Raji (cell line): Measurements from ENCODE around the gene SBF2.
A peak's percentile ranks its signal among the peaks of the same experiment; 100 is the strongest.

Experiments used
- POLR2A ChIP-seq: IDR thresholded peaks from 2 replicates; pipeline ENCODE4 v1.6.1; 2011; ENCODE audit warnings: low read depth, low read length, control low read depth; ENCODE audit not compliant: insufficient read depth

SBF2 gene

DNA sequence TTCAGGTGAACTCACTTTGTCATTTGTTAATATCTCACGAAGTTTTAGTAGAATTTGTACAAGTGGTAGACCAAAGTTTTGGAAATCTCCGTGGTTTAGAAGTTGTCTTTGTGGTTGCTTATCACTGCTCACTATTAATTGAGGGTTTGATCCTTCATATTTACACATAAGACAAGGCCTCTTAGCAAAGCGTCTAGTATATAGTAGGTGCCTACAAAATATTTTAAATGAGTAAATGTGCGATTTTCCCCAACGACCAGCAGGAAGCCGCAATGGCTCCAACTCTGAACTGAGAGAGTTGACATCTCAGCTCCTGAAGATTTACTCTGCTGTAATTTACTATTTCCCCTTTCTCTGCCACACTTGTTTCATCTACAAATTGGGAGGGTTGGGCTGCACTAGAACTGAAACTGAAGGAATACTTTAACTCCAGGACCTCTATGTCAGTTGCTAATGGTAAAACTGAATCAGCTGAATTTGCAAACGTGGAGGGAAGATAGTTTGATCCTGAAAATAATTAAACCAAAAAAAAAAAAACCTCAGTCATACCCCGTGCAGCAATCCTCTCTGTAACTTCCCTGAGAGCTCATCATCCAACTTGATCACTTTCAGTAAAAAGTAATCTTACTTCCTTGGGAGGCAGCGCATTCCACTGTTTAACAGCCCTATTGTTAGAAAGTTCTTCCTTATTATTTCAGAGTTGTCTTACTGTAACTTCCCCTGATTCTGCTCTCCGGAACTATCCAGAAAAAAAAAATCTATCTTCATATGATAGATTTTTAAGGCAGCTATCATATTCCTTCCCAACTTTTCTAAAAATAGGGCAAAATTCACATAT lies 1.3 kb upstream of the SBF2 start:
- TF ChIP-seq POLR2A, result no peak

DNA sequence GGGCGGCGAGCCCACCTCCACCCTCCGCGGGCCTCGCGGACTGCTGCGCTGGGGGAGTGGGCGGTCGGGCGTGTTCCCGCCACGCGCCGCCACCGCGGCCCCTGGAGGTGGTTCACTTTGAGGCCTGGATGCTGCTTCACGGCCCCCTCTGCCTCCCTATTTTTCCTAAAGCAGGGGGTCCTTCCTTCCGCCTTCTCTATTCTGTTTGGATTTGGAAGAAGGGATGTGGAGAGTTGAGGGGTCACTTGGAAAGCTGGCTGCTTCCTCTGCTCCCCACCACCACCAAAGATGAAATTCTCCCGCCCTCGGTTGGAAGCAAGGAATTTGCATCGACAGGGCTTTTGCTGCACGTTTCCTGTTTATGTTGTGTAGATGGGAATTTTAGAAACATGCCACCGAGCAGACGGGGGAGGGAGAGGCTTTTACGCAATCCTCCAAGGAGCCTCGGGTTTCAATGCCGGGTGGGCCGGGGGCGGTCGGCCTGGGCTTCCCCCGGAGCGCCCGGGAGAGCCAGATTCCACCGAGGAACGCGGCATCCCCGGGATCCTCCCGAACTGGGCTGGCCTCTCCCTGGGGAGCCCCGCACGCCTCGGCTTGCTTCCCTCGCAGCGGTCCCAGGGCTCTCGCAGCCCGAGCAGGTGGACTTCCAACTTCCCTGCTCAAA lies 403 bp upstream of the SBF2 start:
- peak; percentile 63 for TF ChIP-seq POLR2A

DNA sequence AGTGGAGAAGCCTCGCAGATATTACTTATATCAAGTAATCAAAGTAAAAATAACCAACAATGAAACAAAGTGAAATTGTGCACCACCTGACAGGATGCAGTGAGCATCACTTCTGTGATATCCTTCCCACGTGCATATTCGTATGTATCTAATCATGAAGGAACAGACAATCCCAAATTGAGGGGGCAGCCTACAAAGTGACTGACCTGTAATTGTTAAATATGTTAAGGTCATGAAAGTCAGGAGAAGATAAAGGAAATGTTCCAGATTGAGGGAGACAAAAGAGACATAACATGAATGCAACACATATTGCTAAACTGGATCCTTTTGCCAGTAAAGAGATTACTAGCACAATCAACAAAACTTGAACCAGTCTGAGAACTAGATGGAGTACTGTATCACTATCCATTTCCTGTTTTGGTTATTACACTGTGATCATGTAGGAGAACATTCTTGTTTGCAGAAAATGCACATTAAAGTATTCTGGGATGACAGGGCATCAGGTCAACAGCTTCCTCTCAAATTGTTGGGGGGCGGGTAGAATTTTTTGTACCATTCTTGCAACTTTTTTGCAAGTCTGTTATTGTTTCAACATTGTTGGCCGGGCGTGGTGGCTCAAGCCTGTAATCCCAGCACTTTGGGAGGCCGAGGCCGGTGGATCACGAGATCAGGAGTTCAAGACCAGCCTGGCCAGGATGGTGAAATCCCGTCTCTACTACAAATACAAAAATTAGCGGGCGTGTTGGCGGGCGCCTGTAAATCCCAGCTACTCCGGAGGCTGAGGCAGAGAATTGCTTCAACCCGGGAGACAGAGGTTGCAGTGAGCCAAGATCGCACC lies 2.0 kb downstream of the SBF2 start:
- TF ChIP-seq POLR2A, result no peak

DNA sequence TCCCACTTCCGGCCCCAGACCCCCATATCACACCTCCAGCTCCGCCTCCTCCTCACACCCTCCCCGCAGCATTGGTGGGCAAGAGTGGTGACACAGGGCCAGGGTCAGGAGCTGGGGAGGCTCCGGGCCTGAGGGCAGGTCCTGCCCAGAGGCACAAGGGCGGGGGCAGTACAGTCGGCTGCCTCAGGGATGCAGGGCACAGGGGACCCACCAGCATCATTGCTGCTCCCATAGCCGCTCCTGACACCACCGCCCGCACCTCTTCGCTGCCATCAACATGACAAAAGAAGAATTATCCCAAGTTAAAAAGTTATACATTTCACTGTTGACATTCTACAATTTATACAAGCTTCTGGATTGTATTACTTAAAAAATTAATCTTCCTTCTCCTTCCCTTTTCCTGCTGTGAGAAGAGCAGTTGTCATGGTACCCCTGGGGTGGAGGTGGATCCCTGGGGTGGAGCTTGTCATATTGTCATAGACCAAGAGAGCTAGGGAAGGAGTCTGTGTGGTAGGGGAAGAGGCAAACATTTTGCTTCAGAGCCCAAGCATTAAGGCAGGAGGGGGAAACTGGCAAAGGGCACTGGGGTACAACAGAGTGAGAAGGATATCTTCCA lies 4.1 kb downstream of the SBF2 start:
- TF ChIP-seq POLR2A, result no peak

DNA sequence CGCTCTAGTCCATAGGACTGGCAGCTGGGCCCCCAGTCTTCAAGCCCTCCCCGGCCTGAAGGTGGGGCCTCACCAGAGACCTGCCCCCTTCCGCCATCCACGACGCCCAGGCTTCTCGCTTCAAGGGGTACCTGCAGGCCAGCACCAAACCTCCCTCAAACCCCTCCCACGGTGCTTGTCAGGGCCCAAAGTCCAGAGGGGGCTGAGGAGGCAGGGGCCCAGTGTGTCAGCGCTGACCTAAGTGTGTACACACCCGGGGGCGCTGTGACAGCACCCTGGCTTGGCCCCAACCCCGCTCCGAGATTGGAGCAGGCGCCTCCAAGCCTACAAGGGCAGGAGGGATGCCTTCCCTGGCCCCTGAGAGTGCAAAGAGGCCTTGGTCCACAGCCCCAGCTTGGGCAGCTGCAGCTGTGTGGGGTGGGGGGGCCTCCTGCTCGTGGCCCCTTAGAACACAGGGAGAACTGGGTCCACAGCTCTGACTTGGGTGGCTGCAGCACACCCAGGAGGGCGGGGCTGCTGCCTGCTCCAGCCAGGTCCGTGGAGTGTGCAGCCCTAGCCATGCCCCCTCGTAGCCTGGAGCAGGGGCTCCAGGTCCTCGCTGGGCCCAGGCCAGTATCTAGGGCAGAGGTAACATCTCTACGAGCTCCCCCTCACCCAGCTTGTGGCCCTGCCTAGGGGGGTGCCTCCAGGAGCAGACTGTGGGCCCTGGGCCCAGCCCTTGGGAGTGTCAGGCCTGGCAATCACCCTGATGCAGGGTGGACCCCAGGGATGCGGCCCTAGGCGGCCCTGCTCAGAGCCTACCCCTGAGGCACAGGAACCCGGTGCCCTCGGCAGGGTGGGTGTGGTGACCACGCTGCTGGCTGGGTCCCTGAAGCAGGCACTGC lies 4.9 kb downstream of the SBF2 start:
- TF ChIP-seq POLR2A, result no peak

DNA sequence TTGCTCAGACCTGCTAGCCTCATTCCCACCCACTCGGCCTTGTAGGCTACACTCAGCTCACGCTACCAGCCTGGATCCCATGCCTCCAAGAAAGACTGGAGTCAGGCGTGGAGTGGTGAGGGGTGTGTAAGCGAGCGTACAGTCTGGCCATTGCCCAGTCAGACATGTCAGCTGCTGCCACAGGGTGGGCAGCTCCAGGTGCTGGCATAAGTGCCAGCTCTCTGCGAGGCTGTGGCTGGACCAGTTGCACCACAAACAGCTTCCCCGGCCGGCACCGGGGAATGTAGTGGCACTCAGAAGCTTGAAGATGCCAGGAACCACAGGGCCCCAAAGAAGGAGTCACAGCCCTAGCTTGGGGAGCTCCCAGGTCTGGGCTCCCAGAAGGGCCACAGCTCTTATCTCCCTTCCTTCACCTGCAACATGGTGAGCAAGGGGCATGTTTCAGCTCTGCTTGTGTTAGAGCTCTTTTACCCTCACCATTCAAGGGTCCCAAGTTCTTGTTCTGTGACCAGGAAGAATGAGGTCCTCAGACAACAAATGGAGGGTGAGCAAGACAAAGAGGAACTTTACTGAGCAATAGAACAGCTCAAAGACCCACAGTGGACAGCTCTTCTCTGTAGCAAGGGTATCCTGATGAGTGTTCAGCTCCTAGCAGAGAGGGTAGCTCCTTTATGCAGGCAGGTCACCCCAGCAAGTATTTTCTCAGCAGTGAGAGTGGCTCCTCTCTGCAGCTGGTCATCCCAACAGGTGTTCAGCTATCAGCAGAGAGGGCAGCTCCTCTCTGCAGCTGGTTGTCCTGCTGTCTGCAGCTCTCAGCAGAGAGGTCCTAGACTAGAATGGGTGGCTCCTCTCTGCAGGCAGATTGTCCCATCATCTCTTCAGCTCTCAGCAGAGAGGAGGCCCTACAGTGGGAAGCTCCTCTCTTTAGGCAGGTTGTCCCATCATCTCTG lies 6.0 kb downstream of the SBF2 start:
- no peak for TF ChIP-seq POLR2A

DNA sequence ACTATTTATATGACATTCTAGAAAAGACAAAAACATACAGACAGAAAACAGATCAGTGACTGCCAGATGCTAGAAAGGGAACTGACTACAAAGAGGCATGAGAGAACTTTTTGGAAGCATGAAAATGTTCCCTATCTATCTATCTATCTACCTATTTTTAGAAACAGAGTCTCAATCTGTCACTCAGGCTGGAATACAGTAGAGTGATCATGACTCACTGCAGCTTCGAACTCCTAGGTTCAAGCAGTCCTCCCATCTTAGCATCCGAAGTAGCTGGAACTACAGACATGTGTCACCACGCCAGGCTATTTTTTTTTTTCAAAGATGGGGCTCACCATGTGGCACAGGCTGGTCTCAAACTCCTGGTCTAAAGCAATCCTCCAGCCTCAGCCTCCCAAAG lies 6.9 kb downstream of the SBF2 start:
- no peak for TF ChIP-seq POLR2A

DNA sequence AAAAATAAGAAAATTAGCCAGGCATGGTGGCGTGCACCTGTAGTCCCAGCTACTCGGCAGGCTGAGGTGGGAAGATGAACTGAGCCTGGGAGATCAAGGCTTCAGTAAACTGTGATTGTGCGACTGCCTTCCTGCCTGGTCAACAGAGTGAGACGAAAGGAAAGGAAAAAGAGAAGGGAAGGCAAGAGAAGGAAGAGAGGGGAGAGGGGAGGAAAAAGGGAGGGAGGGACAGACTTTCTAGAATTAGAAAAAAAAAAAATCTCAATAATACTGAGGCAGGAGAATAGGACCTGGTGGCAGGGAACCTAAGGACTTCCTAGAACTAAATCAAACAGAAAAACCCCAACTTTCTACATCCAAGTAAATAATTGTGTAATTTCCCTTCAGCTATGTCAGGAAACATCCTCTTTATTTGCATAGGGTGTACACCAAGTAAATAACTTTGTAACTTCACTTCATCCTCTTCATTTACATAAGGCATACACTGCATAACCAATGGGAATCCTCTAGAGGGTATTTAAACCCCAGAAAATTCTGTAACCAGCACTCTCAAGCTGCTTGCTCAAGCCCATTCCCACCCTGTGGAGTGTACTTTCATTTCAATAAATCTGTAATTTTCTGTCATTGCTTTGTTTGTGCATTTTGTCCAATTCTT lies 8.7 kb downstream of the SBF2 start:
- TF ChIP-seq POLR2A, result no peak

DNA sequence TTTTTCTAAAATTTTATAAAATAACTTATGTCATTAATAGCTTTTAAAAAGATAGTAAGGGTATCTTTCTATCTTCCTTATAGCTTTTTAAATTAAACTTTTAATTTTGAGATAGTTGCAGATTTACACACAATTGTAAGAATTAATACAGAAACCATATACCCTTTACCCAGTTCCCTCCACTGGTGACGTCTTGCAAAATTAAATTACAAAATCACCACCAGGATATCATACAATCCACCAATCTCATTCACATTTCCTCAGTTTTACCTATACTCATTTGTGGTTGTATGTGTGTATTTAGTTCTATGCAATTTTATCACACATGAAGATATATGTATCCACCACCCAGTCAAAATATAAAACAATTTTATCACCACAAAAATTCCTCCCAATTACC lies 10.0 kb downstream of the SBF2 start:
- no peak for TF ChIP-seq POLR2A

DNA sequence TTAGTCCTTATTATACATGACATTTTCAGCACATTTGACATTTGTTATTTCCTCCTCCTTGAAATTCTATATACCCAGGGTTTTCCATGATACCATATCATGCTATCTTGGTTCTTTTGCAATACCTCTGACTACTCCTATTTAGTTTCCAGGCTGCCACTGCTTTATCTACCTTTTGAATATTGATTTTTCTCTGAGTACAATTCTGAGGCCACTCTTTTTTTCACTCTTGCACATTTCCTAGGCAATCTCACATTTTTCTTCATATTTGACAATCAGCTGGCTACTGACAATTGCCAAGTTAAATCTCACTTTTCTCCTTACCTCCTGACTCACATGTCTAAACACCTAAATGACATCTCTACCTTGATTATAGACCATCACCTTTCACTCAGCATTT lies 11.9 kb downstream of the SBF2 start:
- TF ChIP-seq POLR2A, result no peak

DNA sequence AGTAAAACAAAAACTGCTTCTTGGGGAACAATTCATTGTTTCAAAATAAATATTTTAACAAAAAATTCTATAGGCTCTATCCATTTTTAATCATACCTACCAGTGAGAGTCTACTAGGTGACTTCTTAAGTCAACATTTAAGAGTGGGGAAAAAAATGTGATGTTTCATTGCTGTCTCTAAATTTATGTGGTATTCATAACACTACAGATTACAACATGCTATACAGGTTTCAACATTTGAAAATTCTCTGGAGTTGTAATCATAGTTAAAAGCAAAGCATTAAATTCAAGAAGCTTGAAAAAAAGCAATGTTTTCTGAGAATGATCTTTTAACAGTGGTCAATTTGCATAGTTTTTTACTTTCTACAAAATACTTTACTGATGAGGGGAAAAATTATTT lies 18.3 kb downstream of the SBF2 start:
- no peak for TF ChIP-seq POLR2A

DNA sequence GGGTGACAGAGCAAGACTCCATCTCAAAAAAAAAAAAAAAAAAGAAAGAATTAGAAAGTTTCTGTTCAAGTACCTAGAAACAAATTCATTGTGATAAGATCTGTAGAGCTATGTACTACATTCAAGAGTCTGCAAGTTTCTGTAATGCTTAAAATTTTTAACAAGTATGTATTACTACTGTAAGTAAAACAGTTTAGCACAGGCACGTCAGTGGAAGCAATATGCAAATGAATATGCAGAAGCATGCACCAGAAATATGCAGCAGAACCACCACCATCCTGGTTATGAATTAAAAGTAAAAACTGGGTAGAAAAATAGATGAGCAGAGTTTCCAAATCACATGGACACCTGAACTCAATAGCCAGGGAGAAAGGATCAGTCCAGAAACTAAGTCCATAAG lies 19.3 kb downstream of the SBF2 start:
- no peak for TF ChIP-seq POLR2A

DNA sequence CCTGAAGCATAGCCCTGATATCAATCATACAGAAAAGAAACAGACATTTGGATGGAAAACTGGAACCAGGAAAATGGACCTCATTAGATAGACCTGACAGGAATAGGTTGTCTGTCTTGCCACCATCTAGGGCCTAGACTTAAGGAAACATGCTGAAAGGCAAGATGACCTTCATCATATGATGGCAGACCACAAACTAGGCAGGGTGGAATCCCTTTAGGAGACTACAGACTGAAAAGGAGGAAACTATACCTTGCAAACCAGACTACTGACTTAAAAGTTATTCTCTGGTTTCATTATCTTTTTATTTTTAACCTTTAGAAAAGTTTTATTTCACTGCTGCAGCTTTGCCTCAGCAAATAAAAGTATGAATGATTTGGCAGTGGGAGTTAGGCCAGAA lies 20.3 kb downstream of the SBF2 start:
- no peak for TF ChIP-seq POLR2A
